ENCODE measurements around the gene XRCC1.

XRCC1 gene

DNA sequence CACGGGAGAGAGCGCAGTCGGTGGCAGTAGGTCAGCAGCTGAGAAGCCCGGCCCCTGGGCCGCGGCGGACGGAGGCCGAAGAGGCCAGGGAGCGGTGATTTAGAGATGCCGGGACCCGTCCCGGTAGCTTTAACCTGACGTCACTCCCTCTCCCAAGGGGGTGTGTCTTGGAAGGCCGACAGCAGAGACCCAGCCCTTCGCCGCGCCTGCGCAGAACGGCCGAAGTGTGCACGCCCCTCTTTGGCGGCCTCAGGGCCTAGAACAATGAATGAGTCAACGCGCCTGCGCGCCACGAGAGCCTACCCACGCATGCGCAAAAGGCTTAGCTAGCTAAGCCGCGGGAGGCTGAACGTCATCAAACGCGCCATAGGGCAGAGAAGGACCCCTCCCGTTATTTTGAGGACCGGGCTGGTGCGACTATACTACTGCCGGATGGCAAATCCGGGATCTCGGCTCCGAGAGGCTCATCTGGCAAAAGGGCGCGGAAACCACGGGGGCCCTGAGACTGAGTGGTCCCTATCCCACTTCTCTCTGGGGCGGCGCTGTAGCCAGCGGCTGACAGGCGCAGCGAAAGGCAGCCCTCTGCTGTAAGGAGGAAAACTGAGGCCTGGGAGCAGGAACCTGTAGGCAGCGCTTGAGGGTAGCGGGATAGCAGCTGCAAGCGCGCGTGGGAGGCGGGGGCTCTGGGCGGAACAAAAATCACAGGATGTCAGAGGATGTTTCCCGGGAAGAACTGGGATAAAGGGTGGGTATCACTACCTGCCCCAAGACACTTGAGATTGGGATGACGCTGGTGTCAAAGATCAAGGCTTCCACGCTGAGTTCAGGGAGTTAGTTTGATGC is 20.9 kb upstream of the XRCC1 start, which contains the start of the genes IRGQ and ZNF576 (continued):
- TF ChIP-seq, protein P1, sequence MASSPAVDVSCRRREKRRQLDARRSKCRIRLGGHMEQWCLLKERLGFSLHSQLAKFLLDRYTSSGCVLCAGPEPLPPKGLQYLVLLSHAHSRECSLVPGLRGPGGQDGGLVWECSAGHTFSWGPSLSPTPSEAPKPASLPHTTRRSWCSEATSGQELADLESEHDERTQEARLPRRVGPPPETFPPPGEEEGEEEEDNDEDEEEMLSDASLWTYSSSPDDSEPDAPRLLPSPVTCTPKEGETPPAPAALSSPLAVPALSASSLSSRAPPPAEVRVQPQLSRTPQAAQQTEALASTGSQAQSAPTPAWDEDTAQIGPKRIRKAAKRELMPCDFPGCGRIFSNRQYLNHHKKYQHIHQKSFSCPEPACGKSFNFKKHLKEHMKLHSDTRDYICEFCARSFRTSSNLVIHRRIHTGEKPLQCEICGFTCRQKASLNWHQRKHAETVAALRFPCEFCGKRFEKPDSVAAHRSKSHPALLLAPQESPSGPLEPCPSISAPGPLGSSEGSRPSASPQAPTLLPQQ (tag by site-specific recombination; IDR thresholded peaks at IDR 0.05): peak; percentile 89
- TF ChIP-seq ZNF530 (tag by site-specific recombination; IDR thresholded peaks at IDR 0.05; ENCODE audit: low read depth) (no peak), ZNF223 (tag by site-specific recombination; IDR thresholded peaks at IDR 0.05) (no peak), ZNF16 (tag by site-specific recombination; IDR thresholded peaks at IDR 0.05; ENCODE audit: low read depth) (no peak; the same call in 1 of the 2 replicates), ZNF449 (tag by site-specific recombination; IDR thresholded peaks at IDR 0.05) (peak; percentile 50; the same call in 1 of the 2 replicates), SETDB1 (IDR thresholded peaks at IDR 0.05; ENCODE audit: insufficient read length, low read length) (no peak), ZNF843 (tag by site-specific recombination; IDR thresholded peaks at IDR 0.05) (peak; percentile 90), ZFP37 (tag by site-specific recombination; IDR thresholded peaks at IDR 0.05) (peak; percentile 95), ZNF777 (tag by site-specific recombination; IDR thresholded peaks at IDR 0.05; ENCODE audit: borderline replicate concordance) (no peak), WT1 (tag by site-specific recombination; IDR thresholded peaks at IDR 0.05) (peak; percentile 31; the same call in 1 of the 2 replicates), BCL11B (tag by site-specific recombination; IDR thresholded peaks at IDR 0.05; ENCODE audit: low read depth) (no peak), SCRT1 (tag by site-specific recombination; IDR thresholded peaks at IDR 0.05; ENCODE audit: borderline replicate concordance) (peak; percentile 100), ZNF518A (tag by site-specific recombination; conservative IDR thresholded peaks at IDR 0.05; ENCODE audit: low read depth) (peak; percentile 86; the same call in 1 of the 2 replicates), OVOL3 (tag by site-specific recombination; IDR thresholded peaks at IDR 0.05) (peak; percentile 100), ZNF488 (tag by site-specific recombination; IDR thresholded peaks at IDR 0.05) (no peak), BCL11A (tag by site-specific recombination; IDR thresholded peaks at IDR 0.05; ENCODE audit: low read depth) (no peak; the same call in 1 of the 2 replicates)
- TF ChIP-seq, protein P2, sequence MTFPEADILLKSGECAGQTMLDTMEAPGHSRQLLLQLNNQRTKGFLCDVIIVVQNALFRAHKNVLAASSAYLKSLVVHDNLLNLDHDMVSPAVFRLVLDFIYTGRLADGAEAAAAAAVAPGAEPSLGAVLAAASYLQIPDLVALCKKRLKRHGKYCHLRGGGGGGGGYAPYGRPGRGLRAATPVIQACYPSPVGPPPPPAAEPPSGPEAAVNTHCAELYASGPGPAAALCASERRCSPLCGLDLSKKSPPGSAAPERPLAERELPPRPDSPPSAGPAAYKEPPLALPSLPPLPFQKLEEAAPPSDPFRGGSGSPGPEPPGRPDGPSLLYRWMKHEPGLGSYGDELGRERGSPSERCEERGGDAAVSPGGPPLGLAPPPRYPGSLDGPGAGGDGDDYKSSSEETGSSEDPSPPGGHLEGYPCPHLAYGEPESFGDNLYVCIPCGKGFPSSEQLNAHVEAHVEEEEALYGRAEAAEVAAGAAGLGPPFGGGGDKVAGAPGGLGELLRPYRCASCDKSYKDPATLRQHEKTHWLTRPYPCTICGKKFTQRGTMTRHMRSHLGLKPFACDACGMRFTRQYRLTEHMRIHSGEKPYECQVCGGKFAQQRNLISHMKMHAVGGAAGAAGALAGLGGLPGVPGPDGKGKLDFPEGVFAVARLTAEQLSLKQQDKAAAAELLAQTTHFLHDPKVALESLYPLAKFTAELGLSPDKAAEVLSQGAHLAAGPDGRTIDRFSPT (tag by site-specific recombination; IDR thresholded peaks at IDR 0.05): no peak
- TF ChIP-seq, protein P3, sequence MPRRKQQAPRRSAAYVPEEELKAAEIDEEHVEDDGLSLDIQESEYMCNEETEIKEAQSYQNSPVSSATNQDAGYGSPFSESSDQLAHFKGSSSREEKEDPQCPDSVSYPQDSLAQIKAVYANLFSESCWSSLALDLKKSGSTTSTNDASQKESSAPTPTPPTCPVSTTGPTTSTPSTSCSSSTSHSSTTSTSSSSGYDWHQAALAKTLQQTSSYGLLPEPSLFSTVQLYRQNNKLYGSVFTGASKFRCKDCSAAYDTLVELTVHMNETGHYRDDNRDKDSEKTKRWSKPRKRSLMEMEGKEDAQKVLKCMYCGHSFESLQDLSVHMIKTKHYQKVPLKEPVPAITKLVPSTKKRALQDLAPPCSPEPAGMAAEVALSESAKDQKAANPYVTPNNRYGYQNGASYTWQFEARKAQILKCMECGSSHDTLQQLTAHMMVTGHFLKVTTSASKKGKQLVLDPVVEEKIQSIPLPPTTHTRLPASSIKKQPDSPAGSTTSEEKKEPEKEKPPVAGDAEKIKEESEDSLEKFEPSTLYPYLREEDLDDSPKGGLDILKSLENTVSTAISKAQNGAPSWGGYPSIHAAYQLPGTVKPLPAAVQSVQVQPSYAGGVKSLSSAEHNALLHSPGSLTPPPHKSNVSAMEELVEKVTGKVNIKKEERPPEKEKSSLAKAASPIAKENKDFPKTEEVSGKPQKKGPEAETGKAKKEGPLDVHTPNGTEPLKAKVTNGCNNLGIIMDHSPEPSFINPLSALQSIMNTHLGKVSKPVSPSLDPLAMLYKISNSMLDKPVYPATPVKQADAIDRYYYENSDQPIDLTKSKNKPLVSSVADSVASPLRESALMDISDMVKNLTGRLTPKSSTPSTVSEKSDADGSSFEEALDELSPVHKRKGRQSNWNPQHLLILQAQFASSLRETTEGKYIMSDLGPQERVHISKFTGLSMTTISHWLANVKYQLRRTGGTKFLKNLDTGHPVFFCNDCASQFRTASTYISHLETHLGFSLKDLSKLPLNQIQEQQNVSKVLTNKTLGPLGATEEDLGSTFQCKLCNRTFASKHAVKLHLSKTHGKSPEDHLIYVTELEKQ (tag by site-specific recombination; IDR thresholded peaks at IDR 0.05; ENCODE audit: borderline replicate concordance): peak; percentile 62; the same call in 1 of the 2 replicates
- TF ChIP-seq, protein P4, sequence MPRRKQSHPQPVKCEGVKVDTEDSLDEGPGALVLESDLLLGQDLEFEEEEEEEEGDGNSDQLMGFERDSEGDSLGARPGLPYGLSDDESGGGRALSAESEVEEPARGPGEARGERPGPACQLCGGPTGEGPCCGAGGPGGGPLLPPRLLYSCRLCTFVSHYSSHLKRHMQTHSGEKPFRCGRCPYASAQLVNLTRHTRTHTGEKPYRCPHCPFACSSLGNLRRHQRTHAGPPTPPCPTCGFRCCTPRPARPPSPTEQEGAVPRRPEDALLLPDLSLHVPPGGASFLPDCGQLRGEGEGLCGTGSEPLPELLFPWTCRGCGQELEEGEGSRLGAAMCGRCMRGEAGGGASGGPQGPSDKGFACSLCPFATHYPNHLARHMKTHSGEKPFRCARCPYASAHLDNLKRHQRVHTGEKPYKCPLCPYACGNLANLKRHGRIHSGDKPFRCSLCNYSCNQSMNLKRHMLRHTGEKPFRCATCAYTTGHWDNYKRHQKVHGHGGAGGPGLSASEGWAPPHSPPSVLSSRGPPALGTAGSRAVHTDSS (tag by site-specific recombination; IDR thresholded peaks at IDR 0.05): 0 out of 2 replicates have a peak, but pooled peaks have one; percentile 31

Data from HEK293 (cell line).